Ascending aorta (tissue), 2 donors: ENCODE results near the gene ZNF398. TPM values are rescaled to one million over a fixed set of nuclear protein-coding genes. Genes with fewer than 3 reads are reported as not detected.

ENCODE experiments used
- DNase-seq, 2 donors: peaks; one replicate each; pipeline ENCODE4 v3.0.0-alpha.2; 2019; ENCODE audit warnings: low spot score in 2 of 2
- H3K27ac ChIP-seq, 2 donors: fragments of 200-600 bp; sonication (generic); one replicate each; pipeline ENCODE4 v1.5.1; 2016 to 2017; ENCODE audit warnings: mild to moderate bottlenecking in 1 of 2
- H3K27me3 ChIP-seq: fragments of 200-600 bp; sonication (generic); one replicate; pipeline ENCODE4 v1.5.1; 2017
- H3K36me3 ChIP-seq, 2 donors: fragments of 200-600 bp; sonication (generic); one replicate each; pipeline ENCODE4 v1.5.1; 2016
- H3K4me1 ChIP-seq, 2 donors: fragments of 200-600 bp; sonication (generic); one replicate each; pipeline ENCODE4 v1.5.1; 2016 to 2017; ENCODE audit warnings: mild to moderate bottlenecking in 1 of 2
- H3K4me3 ChIP-seq, 2 donors: fragments of 200-600 bp; sonication (generic); one replicate each; pipeline ENCODE4 v1.5.1; 2016 to 2017; ENCODE audit warnings: mild to moderate bottlenecking in 1 of 2
- H3K9me3 ChIP-seq, 2 donors: fragments of 200-600 bp; sonication (generic); one replicate each; pipeline ENCODE4 v1.5.1; 2016
- CTCF ChIP-seq, 3 experiments: fragments of 200-600 bp in 2 of 3; fragments of 450-650 bp in 1 of 3; sonication (generic) in 2 of 3; IDR thresholded peaks; one replicate each; pipeline ENCODE4 v1.5.1; 2016 to 2019; ENCODE audit warnings: antibody characterized with exemption in 3 of 3, mild to moderate bottlenecking in 1 of 3, moderate library complexity in 1 of 3
- intact Hi-C: fragments of 100-400 bp; cut with DNase I; formaldehyde crosslinking; loops from one replicate; pipeline ENCODE4 v1.15.1; 2023
- total RNA-seq: library from RNA; depleted of rRNA; stranded (reverse); fragments of >200 nt; gene quantifications from one replicate; pipeline ENCODE4 v1.1.0, GENCODE V29; 2016

Gene ZNF398
- 19.6 TPM for total RNA-seq

GRCh38 chr7:149147072-149147751, at the start of gene ZNF398:
Gene ZNF398, plus strand, starts transcription at chr7:149147453. Its CDS starts 290 bp downstream, at chr7:149147743.
- no peaks in the 10 kb centered on the region for H3K27me3 ChIP-seq
- DNase-seq: peak in 1 of 2 donors; percentile 85
- peaks cover 0 to 14% of the 10 kb centered on the region in 2 donors for H3K4me1 ChIP-seq
- intact Hi-C loops: loop anchor here (1.0 to 5.0 kb wide), 6 partner anchors 21 to 160 kb away; partner anchors contain the start of genes PDIA4, ZNF282, ZNF425 and ZNF783
- no peaks in the 10 kb centered on the region for H3K9me3 ChIP-seq
- no peaks in the 10 kb centered on the region for H3K36me3 ChIP-seq
- H3K27ac ChIP-seq: peak within 1 kb of the TSS; percentile 80 to 92
- H3K4me3 ChIP-seq: peak within 1 kb of the TSS; percentile 90 to 96
- peak; percentile 48 to 77 (median 49) for TF ChIP-seq CTCF (IDR thresholded peaks at IDR 0.05)

- Histone ChIP-seq H3K36me3 (no peaks in the 10 kb centered on the region), H3K27ac (no peak overlapping the region), H3K4me1 (no peaks in the 10 kb centered on the region), H3K9me3 (no peaks in the 10 kb centered on the region), H3K4me3 (no peak overlapping the region), H3K27me3 (no peaks in the 10 kb centered on the region)
- intact Hi-C loops: no loop called here
- DNase-seq: no peak
- TF ChIP-seq CTCF (IDR thresholded peaks at IDR 0.05): no peak
Measured at GRCh38 chr7:149099058-149099457, 48.2 kb upstream of the ZNF398 start.

GRCh38 chr7:149100821-149101220, 46.4 kb upstream of the ZNF398 start:
- no peaks in the 10 kb centered on the region for H3K27me3 ChIP-seq
- intact Hi-C loops: no loop called here
- no peak overlapping the region for H3K27ac ChIP-seq
- no peak for TF ChIP-seq CTCF (IDR thresholded peaks at IDR 0.05)
- no peaks in the 10 kb centered on the region for H3K4me1 ChIP-seq
- no peaks in the 10 kb centered on the region for H3K9me3 ChIP-seq
- no peak overlapping the region for H3K4me3 ChIP-seq
- no peaks in the 10 kb centered on the region for H3K36me3 ChIP-seq
- no peak for DNase-seq

- Histone ChIP-seq H3K27me3 (no peaks in the 10 kb centered on the region), H3K9me3 (no peaks in the 10 kb centered on the region), H3K4me3 (no peak overlapping the region), H3K27ac (no peak overlapping the region), H3K36me3 (no peaks in the 10 kb centered on the region), H3K4me1 (no peaks in the 10 kb centered on the region)
- DNase-seq: no peak
- TF ChIP-seq CTCF (IDR thresholded peaks at IDR 0.05): no peak
- intact Hi-C loops: no loop called here
Measured at GRCh38 chr7:149102666-149103065, 44.6 kb upstream of the ZNF398 start.

GRCh38 chr7:149103424-149103823, 43.8 kb upstream of the ZNF398 start:
- Histone ChIP-seq H3K4me3 (no peak overlapping the region), H3K9me3 (no peaks in the 10 kb centered on the region), H3K27ac (no peak overlapping the region), H3K27me3 (no peaks in the 10 kb centered on the region), H3K36me3 (no peaks in the 10 kb centered on the region), H3K4me1 (no peaks in the 10 kb centered on the region)
- no peak for TF ChIP-seq CTCF (IDR thresholded peaks at IDR 0.05)
- intact Hi-C loops: no loop called here
- DNase-seq: no peak
